Esophagus squamous epithelium (tissue), 5 donors: ENCODE data around the gene STYXL1. TPM values are rescaled to one million over a fixed set of nuclear protein-coding genes. Genes with fewer than 3 reads are reported as not detected.

Experiments used
- DNase-seq: peaks from one replicate; lab custom pipeline; 2025; lab: John Stamatoyannopoulos, UW
- H3K27ac ChIP-seq, 4 donors: fragments of 200-600 bp; sonication (generic); one replicate each; pipeline ENCODE4 v1.5.1; 2016 to 2019; ENCODE audit warnings: mild to moderate bottlenecking in 1 of 4
- H3K27me3 ChIP-seq, 4 donors: fragments of 200-600 bp; sonication (generic); 1 replicate in 3 of 4; 2 replicates in 1 of 4; pipeline versions ENCODE4 v1.5.1 to v1.6.0; 2017 to 2021; ENCODE audit warnings: antibody characterized with exemption in 1 of 4
- H3K36me3 ChIP-seq, 3 donors: fragments of 200-600 bp; sonication (generic); one replicate each; pipeline ENCODE4 v1.5.1; 2016 to 2019
- H3K4me1 ChIP-seq, 3 donors: fragments of 200-600 bp; sonication (generic); one replicate each; pipeline ENCODE4 v1.5.1; 2017 to 2019
- H3K4me3 ChIP-seq, 4 donors: fragments of 200-600 bp; sonication (generic); 1 replicate in 3 of 4; 2 replicates in 1 of 4; pipeline ENCODE4 v1.5.1; 2016 to 2019; ENCODE audit warnings: mild to moderate bottlenecking in 2 of 4, moderate library complexity in 1 of 4
- H3K9me3 ChIP-seq, 3 donors: fragments of 200-600 bp; sonication (generic); one replicate each; pipeline ENCODE4 v1.5.1; 2016 to 2019
- POLR2A ChIP-seq, 4 donors: fragments of 450-650 bp; IDR thresholded peaks; one replicate each; pipeline ENCODE4 v1.6.1; 2017; ENCODE audit warnings: antibody characterized with exemption in 4 of 4, mild to moderate bottlenecking in 4 of 4, moderate library complexity in 3 of 4
- WGBS, 2 donors: methylation state at CpG; one replicate each; pipeline ENCODE4 v1.1.5; 2018; 5-methylcytosine and 5-hydroxymethylcytosine counted together
- intact Hi-C: fragments of 100-400 bp; cut with DNase I; formaldehyde crosslinking; loops from one replicate; pipeline ENCODE4 v1.15.0; 2022
- total RNA-seq, 4 donors: library from RNA; depleted of rRNA; stranded (reverse); fragments of >200 nt; gene quantifications; one replicate each; pipeline ENCODE4 v1.1.0, GENCODE V29; 2016
- TF ChIP-seq, protein P1 (sequence below), 6 experiments: fragments of 450-650 bp in 4 of 6; fragments of 200-600 bp in 2 of 6; sonication (generic) in 2 of 6; IDR thresholded peaks; one replicate each; pipeline ENCODE4 v1.5.1; 2016 to 2019; ENCODE audit warnings: antibody characterized with exemption in 6 of 6, mild to moderate bottlenecking in 4 of 6, moderate library complexity in 4 of 6
- donor health status: DM: yes; HTN: yes; CAD: no.

STYXL1 gene
- total RNA-seq, 4 donors from 2014 or later: 19.3 to 45.7 (median 32.2) TPM

DNA sequence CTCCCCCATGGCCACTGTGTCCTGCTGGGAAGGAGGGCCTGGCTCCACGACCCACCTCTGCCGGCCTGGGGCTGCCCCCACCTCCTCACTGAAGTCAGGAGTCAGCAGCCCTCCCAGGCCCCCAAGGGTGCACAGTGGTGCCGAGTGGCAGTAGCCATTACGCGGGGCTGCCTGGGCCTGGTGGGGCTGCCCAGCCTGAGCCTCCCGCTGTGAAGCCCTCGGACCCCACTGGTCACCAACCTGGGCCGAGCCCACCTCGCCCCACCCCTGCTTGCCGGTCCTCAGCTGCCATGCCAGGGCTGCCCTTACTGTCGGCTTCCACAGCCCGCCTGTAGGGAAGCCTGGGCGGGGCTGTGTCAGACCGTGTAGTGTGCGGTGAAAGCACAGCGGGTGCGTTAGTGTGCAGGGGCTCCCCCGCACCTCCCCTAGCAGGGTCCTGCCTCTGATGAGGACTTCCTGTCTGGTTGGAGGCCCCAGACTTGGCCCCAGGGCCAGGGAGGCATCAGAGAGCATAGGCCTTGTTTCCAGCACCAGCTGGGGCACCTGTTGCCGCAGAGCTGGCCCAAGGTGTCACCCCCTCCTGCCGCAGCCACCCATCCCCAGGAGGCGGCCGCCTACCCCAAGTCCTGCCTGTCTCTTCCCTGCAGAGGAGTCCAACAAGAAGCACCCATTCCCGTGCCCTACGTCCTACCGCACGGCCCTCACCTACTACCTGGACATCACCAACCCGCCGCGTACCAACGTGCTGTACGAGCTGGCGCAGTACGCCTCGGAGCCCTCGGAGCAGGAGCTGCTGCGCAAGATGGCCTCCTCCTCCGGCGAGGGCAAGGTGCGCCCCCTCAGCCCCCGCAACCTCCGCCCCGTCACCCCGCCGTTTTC is 63.4 kb downstream of the STYXL1 start:
- no peaks in the 10 kb centered on the region for H3K9me3 ChIP-seq
- H3K4me1 ChIP-seq: peaks cover 0 to 40% (median 15%) of the 10 kb centered on the region in 3 donors
- DNase-seq: no peak
- no peak overlapping the region for H3K4me3 ChIP-seq
- intact Hi-C loops: no loop called here
- TF ChIP-seq POLR2A (IDR thresholded peaks at IDR 0.05): no peak
- TF ChIP-seq, protein P1, sequence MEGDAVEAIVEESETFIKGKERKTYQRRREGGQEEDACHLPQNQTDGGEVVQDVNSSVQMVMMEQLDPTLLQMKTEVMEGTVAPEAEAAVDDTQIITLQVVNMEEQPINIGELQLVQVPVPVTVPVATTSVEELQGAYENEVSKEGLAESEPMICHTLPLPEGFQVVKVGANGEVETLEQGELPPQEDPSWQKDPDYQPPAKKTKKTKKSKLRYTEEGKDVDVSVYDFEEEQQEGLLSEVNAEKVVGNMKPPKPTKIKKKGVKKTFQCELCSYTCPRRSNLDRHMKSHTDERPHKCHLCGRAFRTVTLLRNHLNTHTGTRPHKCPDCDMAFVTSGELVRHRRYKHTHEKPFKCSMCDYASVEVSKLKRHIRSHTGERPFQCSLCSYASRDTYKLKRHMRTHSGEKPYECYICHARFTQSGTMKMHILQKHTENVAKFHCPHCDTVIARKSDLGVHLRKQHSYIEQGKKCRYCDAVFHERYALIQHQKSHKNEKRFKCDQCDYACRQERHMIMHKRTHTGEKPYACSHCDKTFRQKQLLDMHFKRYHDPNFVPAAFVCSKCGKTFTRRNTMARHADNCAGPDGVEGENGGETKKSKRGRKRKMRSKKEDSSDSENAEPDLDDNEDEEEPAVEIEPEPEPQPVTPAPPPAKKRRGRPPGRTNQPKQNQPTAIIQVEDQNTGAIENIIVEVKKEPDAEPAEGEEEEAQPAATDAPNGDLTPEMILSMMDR (IDR thresholded peaks at IDR 0.05): no peak
- peaks cover 44 to 90% (median 58%) of the 10 kb centered on the region in 3 donors for H3K36me3 ChIP-seq
- no peak overlapping the region for H3K27ac ChIP-seq
- 95 to 97% methylated on average over 19 to 24 of the region's 44 CpGs for WGBS, 2 donors
- no peaks in the 10 kb centered on the region for H3K27me3 ChIP-seq

DNA sequence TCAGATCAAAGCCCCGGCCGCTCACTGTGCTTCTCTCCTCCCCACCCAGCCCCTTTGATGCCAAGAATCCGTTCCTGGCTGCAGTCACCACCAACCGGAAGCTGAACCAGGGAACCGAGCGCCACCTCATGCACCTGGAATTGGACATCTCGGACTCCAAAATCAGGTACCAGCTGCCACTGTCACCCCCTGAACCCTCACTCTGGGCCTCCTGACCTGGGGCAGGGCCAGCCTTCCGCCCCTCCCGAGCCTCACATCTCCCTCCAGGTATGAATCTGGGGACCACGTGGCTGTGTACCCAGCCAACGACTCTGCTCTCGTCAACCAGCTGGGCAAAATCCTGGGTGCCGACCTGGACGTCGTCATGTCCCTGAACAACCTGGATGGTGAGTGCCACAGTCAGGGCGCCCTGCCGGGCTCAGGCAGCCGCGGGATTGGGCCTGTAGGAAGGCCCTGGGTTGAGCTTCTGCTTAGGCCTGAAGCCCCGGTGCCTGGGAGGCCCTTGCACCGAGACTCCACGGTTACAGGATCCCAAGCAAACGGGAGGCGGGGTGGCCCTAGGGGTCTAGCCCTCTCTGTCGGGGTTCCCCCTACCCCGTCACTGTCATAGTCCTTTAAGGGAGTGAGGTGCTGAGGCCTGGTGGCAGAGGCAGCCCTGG is 64.2 kb downstream of the STYXL1 start:
- intact Hi-C loops: no loop called here
- no peak for DNase-seq
- H3K4me3 ChIP-seq: no peak overlapping the region
- H3K4me1 ChIP-seq: peaks cover 0 to 42% (median 11%) of the 10 kb centered on the region in 3 donors
- no peaks in the 10 kb centered on the region for H3K9me3 ChIP-seq
- H3K27me3 ChIP-seq: no peaks in the 10 kb centered on the region
- WGBS, 2 donors: 80 to 82% methylated on average over 1 to 3 of the region's 26 CpGs
- peaks cover 44 to 97% (median 58%) of the 10 kb centered on the region in 3 donors for H3K36me3 ChIP-seq
- TF ChIP-seq POLR2A (IDR thresholded peaks at IDR 0.05): no peak
- TF ChIP-seq, protein P1 (IDR thresholded peaks at IDR 0.05): no peak
- no peak overlapping the region for H3K27ac ChIP-seq

DNA sequence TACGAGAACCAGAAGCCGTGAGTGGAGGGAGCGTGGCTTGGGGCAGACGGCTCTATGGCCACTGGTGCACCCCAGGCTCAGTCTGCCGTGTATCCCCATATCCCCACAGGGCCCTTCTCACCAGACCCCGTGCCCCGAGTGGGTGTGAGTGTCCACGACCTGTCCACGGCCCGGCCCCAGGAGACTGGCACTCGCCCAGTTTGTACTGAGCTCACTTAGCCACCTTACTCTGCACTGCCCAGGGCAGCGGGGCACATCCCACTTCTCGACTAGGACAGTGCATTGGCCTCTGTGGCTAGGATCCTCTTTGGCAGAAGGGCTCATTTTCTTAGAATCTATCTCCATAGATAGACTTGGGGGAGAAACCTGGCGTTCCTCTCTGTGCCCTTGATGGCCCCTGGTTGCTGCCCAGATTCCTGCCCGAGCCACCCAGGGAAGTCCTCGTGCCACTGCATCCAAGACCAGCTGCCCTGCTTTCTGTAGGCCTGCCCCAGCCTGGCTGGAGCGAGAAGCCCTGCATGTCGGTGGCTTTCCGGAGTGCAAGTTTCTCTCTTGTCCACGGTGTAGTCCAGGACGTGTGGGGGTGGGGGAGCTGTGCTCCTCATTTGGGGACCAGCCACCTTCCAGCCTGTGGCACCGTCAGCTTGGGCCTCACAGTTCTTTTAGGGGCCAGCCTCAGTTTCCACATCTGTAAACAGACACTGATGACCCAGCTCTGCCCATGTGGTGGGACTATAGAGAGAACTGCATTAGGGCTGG is 65.3 kb downstream of the STYXL1 start:
- WGBS, 2 donors: 83% methylated on average over 6 of the region's 22 CpGs; no CpG with 5 or more reads in 1 of the 2 donors
- H3K4me1 ChIP-seq: peaks cover 0 to 53% (median 11%) of the 10 kb centered on the region in 3 donors
- H3K9me3 ChIP-seq: no peaks in the 10 kb centered on the region
- intact Hi-C loops: no loop called here
- H3K27me3 ChIP-seq: no peaks in the 10 kb centered on the region
- H3K36me3 ChIP-seq: peaks cover 39 to 99% (median 54%) of the 10 kb centered on the region in 3 donors
- H3K4me3 ChIP-seq: no peak overlapping the region
- H3K27ac ChIP-seq: no peak overlapping the region
- no peak for DNase-seq
- TF ChIP-seq POLR2A (IDR thresholded peaks at IDR 0.05): no peak
- TF ChIP-seq, protein P1 (IDR thresholded peaks at IDR 0.05): no peak

DNA sequence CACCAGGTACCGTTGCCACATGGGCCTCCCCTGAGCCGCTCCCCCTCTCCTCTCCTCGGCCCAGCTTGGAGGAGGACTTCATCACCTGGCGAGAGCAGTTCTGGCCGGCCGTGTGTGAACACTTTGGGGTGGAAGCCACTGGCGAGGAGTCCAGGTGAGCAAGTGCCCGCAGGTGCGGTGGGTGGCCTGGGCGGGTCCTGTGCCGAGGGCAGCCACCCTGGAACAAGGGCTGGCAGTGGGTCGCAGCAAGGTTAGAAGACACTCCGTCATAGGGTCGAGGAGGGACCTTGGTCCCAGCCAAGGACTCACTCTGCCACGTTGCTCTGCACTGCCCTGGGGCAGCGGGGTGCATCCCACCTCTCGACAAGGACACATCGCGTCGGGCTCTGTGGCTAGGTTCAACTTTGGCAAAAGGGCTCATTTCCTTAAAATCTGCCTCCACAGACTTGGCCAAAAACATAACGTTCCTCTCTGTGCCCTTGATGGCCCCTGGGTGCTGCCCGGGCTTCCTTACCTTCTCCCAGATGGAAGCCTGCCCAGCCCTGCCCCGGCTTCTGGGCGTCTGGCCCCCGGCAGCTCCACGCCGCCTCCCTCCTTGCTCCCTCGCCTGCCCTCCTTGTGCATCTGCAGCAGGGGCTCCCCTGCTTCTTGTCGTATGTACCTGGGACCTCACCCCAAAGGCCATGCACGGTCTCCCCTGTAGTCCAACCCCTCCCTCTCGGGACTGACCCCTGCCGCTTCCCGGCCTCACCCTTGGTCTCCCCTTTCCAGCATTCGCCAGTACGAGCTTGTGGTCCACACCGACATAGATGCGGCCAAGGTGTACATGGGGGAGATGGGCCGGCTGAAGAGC is 66.1 kb downstream of the STYXL1 start:
- Histone ChIP-seq H3K4me3 (no peak overlapping the region), H3K27ac (no peak overlapping the region), H3K9me3 (no peaks in the 10 kb centered on the region), H3K27me3 (no peaks in the 10 kb centered on the region), H3K36me3 (peaks cover 33 to 99% (median 51%) of the 10 kb centered on the region in 3 donors), H3K4me1 (peaks cover 0 to 59% (median 11%) of the 10 kb centered on the region in 3 donors)
- no peak for DNase-seq
- TF ChIP-seq, protein P1 (IDR thresholded peaks at IDR 0.05): no peak
- no peak for TF ChIP-seq POLR2A (IDR thresholded peaks at IDR 0.05)
- 80 to 89% methylated on average over 14 to 22 of the region's 38 CpGs for WGBS, 2 donors
- intact Hi-C loops: no loop called here
